HepG2 (cell line): ENCODE data around the gene CALCR. TPM values are rescaled to one million over a fixed set of nuclear protein-coding genes. Genes with fewer than 3 reads are reported as not detected.

Source experiments
- ATAC-seq: fragments of 200-7000 bp; cut with Tn5 transposase; 3 replicates; pipeline ENCODE4 v1.9.1; 2020; ENCODE audit warnings: mild to moderate bottlenecking, moderate library complexity
- BruUV-seq: library from RNA; stranded (reverse); fragments of 400-500 nt; replicated peaks from 2 replicates; lab custom pipeline; 2021; lab: Mats Ljungman, UMichigan
- CTCF ChIA-PET: fragments of 300-600 bp; formaldehyde crosslinking; extraction: SDS; loops from one replicate; lab custom pipeline; 2021; ENCODE audit warnings: low total read pairs, inconsistent platforms, low intra/inter-chr PET ratio; lab: Yijun Ruan, JAX
- POLR2A ChIA-PET: fragments of 350-600 bp; sonication (Branson Sonifier 250); formaldehyde crosslinking; loops from one replicate; lab custom pipeline; 2020; ENCODE audit warnings: antibody characterized with exemption, inconsistent platforms; lab: Yijun Ruan, JAX
- DNase-seq: peaks from one replicate; pipeline ENCODE4 v3.0.0-alpha.2; 2015; ENCODE audit warnings: low spot score
- FAIRE-seq: peaks from 3 replicates; lab custom pipeline; 2011; peaks lifted over from hg19 to GRCh38; lab: Jason Lieb, UNC
- H2AFZ ChIP-seq: one replicate; pipeline ENCODE4 v1.6.1; 2011; ENCODE audit warnings: low read length, inconsistent platforms
- H3K27ac ChIP-seq: fragments of 300-600 bp; 3 replicates; pipeline ENCODE4 v1.8.0; 2011; ENCODE audit warnings: mixed run types, mild to moderate bottlenecking, mixed read lengths, low read length, inconsistent platforms; ENCODE audit not compliant: insufficient read depth; ENCODE audit errors: extremely low read length
- H3K27me3 ChIP-seq, 2 experiments: fragments of 200-600 bp in 1 of 2; 2 replicates in 1 of 2; 3 replicates in 1 of 2; pipeline versions ENCODE4 v1.6.0 to v1.8.0; 2011; ENCODE audit warnings: low read length in 2 of 2, mild to moderate bottlenecking in 2 of 2, moderate library complexity in 2 of 2, inconsistent platforms in 1 of 2; ENCODE audit not compliant: insufficient read depth in 2 of 2, control insufficient read depth in 1 of 2
- H3K36me3 ChIP-seq, 2 experiments: fragments of 200-600 bp in 1 of 2; replicated peaks in 1 of 2; 2 replicates in 1 of 2; 3 replicates in 1 of 2; pipeline versions ENCODE4 v1.5.1 to v1.8.0; 2011; ENCODE audit warnings: low read length in 2 of 2, inconsistent platforms in 1 of 2; ENCODE audit not compliant: insufficient read depth in 2 of 2, control insufficient read depth in 1 of 2
- H3K4me1 ChIP-seq: 2 replicates; pipeline ENCODE4 v1.5.1; 2012; ENCODE audit warnings: low read length, inconsistent platforms; ENCODE audit not compliant: insufficient read depth
- H3K4me2 ChIP-seq: 2 replicates; pipeline ENCODE4 v1.6.0; 2011; ENCODE audit warnings: low read depth, low read length, inconsistent platforms
- H3K4me3 ChIP-seq, 3 experiments: fragments of 200-600 bp in 1 of 3; sonication (generic), shearing (Covaris generic) in 1 of 3; replicated peaks in 1 of 3; 2 replicates each; pipeline ENCODE4 v1.5.1; 2011 to 2016; ENCODE audit warnings: low read length in 3 of 3, inconsistent platforms in 2 of 3, low read depth in 2 of 3, mild to moderate bottlenecking in 2 of 3, control low read depth in 1 of 3, mixed read lengths in 1 of 3; ENCODE audit not compliant: insufficient read depth in 1 of 3
- H3K79me2 ChIP-seq: one replicate; pipeline ENCODE4 v1.6.1; 2011; ENCODE audit warnings: low read length, inconsistent platforms; ENCODE audit not compliant: insufficient read depth
- H3K9ac ChIP-seq: 2 replicates; pipeline ENCODE4 v1.6.0; 2011; ENCODE audit warnings: mild to moderate bottlenecking, low read depth, low read length, inconsistent platforms; ENCODE audit not compliant: insufficient read depth
- H3K9me3 ChIP-seq: 2 replicates; pipeline ENCODE4 v1.5.1; 2012; ENCODE audit warnings: mild to moderate bottlenecking, low read length
- H4K20me1 ChIP-seq: 2 replicates; pipeline ENCODE4 v1.6.0; 2011; ENCODE audit warnings: inconsistent platforms, mild to moderate bottlenecking, low read length, moderate library complexity; ENCODE audit not compliant: insufficient read depth
- HIVEP1 ChIP-seq: sonication (generic); formaldehyde crosslinking; IDR thresholded peaks from 2 replicates; pipeline ENCODE4 v1.4.0; 2020; ENCODE audit warnings: mild to moderate bottlenecking, missing genetic modification reagents
- HNRNPL ChIP-seq: fragments of 200-400 bp; formaldehyde crosslinking; IDR thresholded peaks from 2 replicates; pipeline ENCODE4 v1.6.1; 2017; ENCODE audit warnings: mild to moderate bottlenecking, low read depth, low read length
- JARID2 ChIP-seq: sonication (generic); formaldehyde crosslinking; IDR thresholded peaks from 2 replicates; pipeline ENCODE4 v1.8.1; 2023; ENCODE audit warnings: missing genetic modification reagents, inconsistent platforms; ENCODE audit not compliant: insufficient replicate concordance
- KMT2B ChIP-seq: IDR thresholded peaks from 2 replicates; pipeline ENCODE4 v1.6.1; 2016; ENCODE audit warnings: missing genetic modification reagents, missing compliant biosample characterization
- NFIB ChIP-seq: sonication (generic); formaldehyde crosslinking; IDR thresholded peaks from 2 replicates; pipeline ENCODE4 v1.9.0; 2021; ENCODE audit warnings: missing genetic modification reagents, mild to moderate bottlenecking, borderline replicate concordance
- NONO ChIP-seq, 2 experiments: fragments of 450-650 bp in 1 of 2; sonication (generic) in 1 of 2; formaldehyde crosslinking in 1 of 2; IDR thresholded peaks in 1 of 2; conservative IDR thresholded peaks in 1 of 2; 2 replicates each; pipeline versions ENCODE4 v1.6.1 to v1.8.0; 2017 to 2022; ENCODE audit warnings: mild to moderate bottlenecking in 1 of 2, missing genetic modification reagents in 1 of 2, moderate library complexity in 1 of 2
- SNAPC2 ChIP-seq: sonication (generic); formaldehyde crosslinking; IDR thresholded peaks from 2 replicates; pipeline ENCODE4 v1.8.1; 2022; ENCODE audit warnings: mild to moderate bottlenecking, missing genetic modification reagents
- SRSF1 ChIP-seq: fragments of 200-400 bp; formaldehyde crosslinking; optimal IDR thresholded peaks from 2 replicates; pipeline ENCODE3; 2017; ENCODE audit warnings: mild to moderate bottlenecking, low read depth, low read length, moderate library complexity
- ZNF207 ChIP-seq: fragments of 450-650 bp; IDR thresholded peaks from 2 replicates; pipeline ENCODE4 v1.6.1; 2016; ENCODE audit warnings: antibody characterized with exemption, borderline replicate concordance
- ZNF652 ChIP-seq: IDR thresholded peaks from 2 replicates; pipeline ENCODE4 v1.6.1; 2016; ENCODE audit warnings: low read depth, borderline replicate concordance
- ZNF7 ChIP-seq: IDR thresholded peaks from 2 replicates; pipeline ENCODE4 v1.6.1; 2016; ENCODE audit warnings: missing biosample characterization, missing genetic modification reagents
- WGBS: methylation state at CpG from one replicate; pipeline ENCODE4 v1.1.6; 2017; ENCODE audit warnings: low lambda C conversion rate; 5-methylcytosine and 5-hydroxymethylcytosine counted together
- in situ Hi-C: cut with HindIII; loops from 2 replicates; pipeline ENCODE4 v1.10.0; 2017; ENCODE audit warnings: low pct_unique_long_range_greater_than_20kb; ENCODE audit not compliant: extremely low pct_ligation_motif_present
- intact Hi-C: fragments of 100-400 bp; cut with micrococcal nuclease; formaldehyde crosslinking; loops from one replicate; pipeline ENCODE4 v1.10.0; 2022; ENCODE audit not compliant: unreplicated experiment
- polyA plus RNA-seq, 8 experiments: library from polyadenylated mRNA; depleted of rRNA in 3 of 8; stranded (reverse) in 7 of 8; unstranded in 1 of 8; fragments of >200 nt; fragmentation: Illumina TruSeq in 4 of 8; extraction: Trizol in 4 of 8; gene quantifications; 2 replicates each; pipeline versions ENCODE4 v1.2.1 to v1.2.3, GENCODE V29; 2011 to 2016; ENCODE audit warnings: low read depth in 4 of 8, missing spikeins in 1 of 8, mixed read lengths in 1 of 8; ENCODE audit not compliant: insufficient read depth in 1 of 8
- total RNA-seq, 5 experiments: library from RNA; depleted of rRNA; stranded (reverse); fragments of >200 nt; fragmentation: Illumina TruSeq; extraction: Trizol; gene quantifications; 2 replicates each; pipeline ENCODE4 v1.2.3, GENCODE V29; 2016; ENCODE audit warnings: low read depth in 1 of 5
- TF ChIP-seq, protein P1 (sequence below): sonication (generic); formaldehyde crosslinking; IDR thresholded peaks from 2 replicates; pipeline ENCODE4 v1.5.1; 2020; ENCODE audit warnings: missing genetic modification reagents, mild to moderate bottlenecking, borderline replicate concordance
- TF ChIP-seq, protein P2 (sequence below): sonication (generic); formaldehyde crosslinking; conservative IDR thresholded peaks from 2 replicates; pipeline ENCODE4 v1.4.0; 2020; ENCODE audit warnings: missing genetic modification reagents
- TF ChIP-seq, protein P3 (sequence below): IDR thresholded peaks from 2 replicates; pipeline ENCODE4 v1.6.1; 2016; ENCODE audit warnings: mild to moderate bottlenecking
- TF ChIP-seq, protein P4 (sequence below): sonication (generic); formaldehyde crosslinking; IDR thresholded peaks from 2 replicates; pipeline ENCODE4 v1.5.1; 2020; ENCODE audit warnings: missing genetic modification reagents, mild to moderate bottlenecking, borderline replicate concordance

The CALCR gene
- total and polyA plus RNA-seq, 2 of the 13 experiments (the other 11 are each of a cell fraction or from before 2014, with no cell fraction given), result not detected

DNA sequence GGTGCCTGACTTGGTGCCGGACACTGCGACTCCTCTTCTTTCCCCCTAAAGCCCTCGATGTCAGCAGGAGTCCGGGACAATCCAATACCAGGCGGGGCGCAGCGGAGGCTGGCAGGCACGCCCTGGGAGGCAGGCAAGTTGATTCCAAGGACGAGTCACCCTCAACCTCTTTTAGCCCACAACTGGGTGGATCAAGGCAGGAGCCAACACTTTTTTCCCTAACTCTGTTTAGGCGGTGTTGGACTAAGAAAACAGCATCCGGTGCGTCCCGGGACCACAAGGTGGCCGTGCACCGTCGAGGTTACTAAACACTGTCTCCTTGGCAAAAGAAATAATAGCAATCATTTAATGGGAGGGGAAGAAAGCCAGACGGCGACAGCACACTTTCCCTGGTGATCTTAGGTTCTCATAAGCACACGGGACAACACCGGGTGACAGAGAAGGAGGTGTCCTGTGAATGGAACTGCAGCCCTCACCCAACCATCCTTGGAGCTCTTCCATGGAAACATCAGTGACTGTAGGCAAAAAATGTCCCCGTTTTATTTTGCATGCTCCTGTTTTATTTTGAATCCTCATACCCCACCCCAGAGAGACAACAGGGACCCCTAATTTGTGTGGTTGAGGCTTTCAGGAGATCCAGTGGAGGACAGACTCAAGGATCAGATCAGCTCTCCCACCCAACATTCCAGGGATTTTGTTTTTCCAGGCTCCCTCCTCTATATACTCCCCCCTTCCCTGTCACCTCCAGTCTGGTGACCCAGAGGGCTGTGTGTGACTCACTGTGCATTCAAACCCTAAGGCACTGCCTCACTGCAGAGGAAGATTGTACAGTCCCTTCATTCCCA lies 1.3 kb upstream of the CALCR start:
- FAIRE-seq (no peak), DNase-seq (no peak)
- 19% methylated on average over 19 of the region's 21 CpGs for WGBS

DNA sequence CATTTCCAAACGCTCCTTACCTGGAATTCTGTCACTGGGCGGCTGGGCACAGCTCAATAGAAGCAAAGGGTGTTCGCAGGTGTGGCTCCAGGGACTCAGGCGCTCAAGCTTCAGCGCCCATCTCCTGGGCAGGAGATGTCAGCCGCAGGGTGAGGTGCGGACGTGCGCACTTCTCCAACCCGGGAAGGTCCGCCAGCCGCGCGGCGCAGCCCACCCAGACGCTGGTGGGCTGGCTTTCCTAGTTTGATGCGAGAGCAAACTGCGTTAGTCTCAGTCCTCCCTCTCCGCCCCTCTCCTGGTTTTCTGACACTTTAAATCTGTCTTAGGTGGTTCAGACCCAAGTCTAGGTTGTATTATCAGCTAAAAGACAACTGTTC lies 267 bp downstream of the CALCR start:
- intact Hi-C loops (no loop called here), in situ Hi-C loops (no loop called here)
- Histone ChIP-seq H3K4me2 (no peak overlapping the region), H3K27me3 (peaks cover 7 to 31% of the 10 kb centered on the region in 2 experiments; a peak in 4 of 5 replicates), H3K4me1 (peaks cover 14% of the 10 kb centered on the region), H3K27ac (no peak overlapping the region), H3K9me3 (no peaks in the 10 kb centered on the region), H4K20me1 (no peaks in the 10 kb centered on the region), H3K9ac (no peak overlapping the region), H3K4me3 (no peak overlapping the region), H3K79me2 (no peaks in the 10 kb centered on the region), H3K36me3 (no peaks in the 10 kb centered on the region), H2AFZ (no peak overlapping the region)
- ChIA-PET POLR2A (no interaction called here), CTCF (no interaction called here)
- ATAC-seq (no peak), DNase-seq (no peak), FAIRE-seq (no peak)
- WGBS, result 6% methylated on average over 6 of the region's 19 CpGs
- no TSS peak for BruUV-seq
- TF ChIP-seq, protein P1, sequence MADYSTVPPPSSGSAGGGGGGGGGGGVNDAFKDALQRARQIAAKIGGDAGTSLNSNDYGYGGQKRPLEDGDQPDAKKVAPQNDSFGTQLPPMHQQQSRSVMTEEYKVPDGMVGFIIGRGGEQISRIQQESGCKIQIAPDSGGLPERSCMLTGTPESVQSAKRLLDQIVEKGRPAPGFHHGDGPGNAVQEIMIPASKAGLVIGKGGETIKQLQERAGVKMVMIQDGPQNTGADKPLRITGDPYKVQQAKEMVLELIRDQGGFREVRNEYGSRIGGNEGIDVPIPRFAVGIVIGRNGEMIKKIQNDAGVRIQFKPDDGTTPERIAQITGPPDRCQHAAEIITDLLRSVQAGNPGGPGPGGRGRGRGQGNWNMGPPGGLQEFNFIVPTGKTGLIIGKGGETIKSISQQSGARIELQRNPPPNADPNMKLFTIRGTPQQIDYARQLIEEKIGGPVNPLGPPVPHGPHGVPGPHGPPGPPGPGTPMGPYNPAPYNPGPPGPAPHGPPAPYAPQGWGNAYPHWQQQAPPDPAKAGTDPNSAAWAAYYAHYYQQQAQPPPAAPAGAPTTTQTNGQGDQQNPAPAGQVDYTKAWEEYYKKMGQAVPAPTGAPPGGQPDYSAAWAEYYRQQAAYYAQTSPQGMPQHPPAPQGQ (CRISPR knock-in tag), result no peak
- no peak for TF ChIP-seq NONO (IDR thresholded peaks at IDR 0.05)
- TF ChIP-seq NONO (CRISPR knock-in tag; conservative IDR thresholded peaks at IDR 0.05), result no peak
- TF ChIP-seq, protein P2, sequence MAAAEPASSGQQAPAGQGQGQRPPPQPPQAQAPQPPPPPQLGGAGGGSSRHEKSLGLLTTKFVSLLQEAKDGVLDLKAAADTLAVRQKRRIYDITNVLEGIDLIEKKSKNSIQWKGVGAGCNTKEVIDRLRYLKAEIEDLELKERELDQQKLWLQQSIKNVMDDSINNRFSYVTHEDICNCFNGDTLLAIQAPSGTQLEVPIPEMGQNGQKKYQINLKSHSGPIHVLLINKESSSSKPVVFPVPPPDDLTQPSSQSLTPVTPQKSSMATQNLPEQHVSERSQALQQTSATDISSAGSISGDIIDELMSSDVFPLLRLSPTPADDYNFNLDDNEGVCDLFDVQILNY (CRISPR knock-in tag), result no peak
- no peak for TF ChIP-seq ZNF652 (CRISPR knock-in tag)
- TF ChIP-seq, protein P3, sequence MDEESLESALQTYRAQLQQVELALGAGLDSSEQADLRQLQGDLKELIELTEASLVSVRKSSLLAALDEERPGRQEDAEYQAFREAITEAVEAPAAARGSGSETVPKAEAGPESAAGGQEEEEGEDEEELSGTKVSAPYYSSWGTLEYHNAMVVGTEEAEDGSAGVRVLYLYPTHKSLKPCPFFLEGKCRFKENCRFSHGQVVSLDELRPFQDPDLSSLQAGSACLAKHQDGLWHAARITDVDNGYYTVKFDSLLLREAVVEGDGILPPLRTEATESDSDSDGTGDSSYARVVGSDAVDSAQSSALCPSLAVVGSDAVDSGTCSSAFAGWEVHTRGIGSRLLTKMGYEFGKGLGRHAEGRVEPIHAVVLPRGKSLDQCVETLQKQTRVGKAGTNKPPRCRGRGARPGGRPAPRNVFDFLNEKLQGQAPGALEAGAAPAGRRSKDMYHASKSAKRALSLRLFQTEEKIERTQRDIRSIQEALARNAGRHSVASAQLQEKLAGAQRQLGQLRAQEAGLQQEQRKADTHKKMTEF (CRISPR knock-in tag), result no peak
- TF ChIP-seq ZNF7 (CRISPR knock-in tag), result no peak

More for the DNA sequence above, 1.3 kb upstream of the CALCR start:
- Histone ChIP-seq H3K4me1 (peaks cover 18% of the 10 kb centered on the region), H3K4me2 (no peak overlapping the region), H3K9ac (no peak overlapping the region), H2AFZ (no peak overlapping the region), H4K20me1 (no peaks in the 10 kb centered on the region), H3K4me3 (no peak overlapping the region), H3K27me3 (peaks cover 7 to 31% of the 10 kb centered on the region in 2 experiments; a peak in 4 of 5 replicates), H3K79me2 (no peaks in the 10 kb centered on the region), H3K36me3 (no peaks in the 10 kb centered on the region), H3K9me3 (no peaks in the 10 kb centered on the region), H3K27ac (no peak overlapping the region)
- intact Hi-C loops (no loop called here), in situ Hi-C loops (no loop called here)
- POLR2A ChIA-PET, result no interaction called here
- no TSS peak for BruUV-seq
- no peak; the same call in 1 of the 3 replicates for ATAC-seq
- TF ChIP-seq SRSF1, result no peak
- TF ChIP-seq SNAPC2 (CRISPR knock-in tag), result no peak
- no peak for TF ChIP-seq HIVEP1 (CRISPR knock-in tag)
- no peak for TF ChIP-seq HNRNPL
- no peak for TF ChIP-seq KMT2B (CRISPR knock-in tag)
- no peak for TF ChIP-seq JARID2 (CRISPR knock-in tag)
- TF ChIP-seq NFIB, result no peak
- TF ChIP-seq ZNF207, result no peak
- TF ChIP-seq, protein P4, sequence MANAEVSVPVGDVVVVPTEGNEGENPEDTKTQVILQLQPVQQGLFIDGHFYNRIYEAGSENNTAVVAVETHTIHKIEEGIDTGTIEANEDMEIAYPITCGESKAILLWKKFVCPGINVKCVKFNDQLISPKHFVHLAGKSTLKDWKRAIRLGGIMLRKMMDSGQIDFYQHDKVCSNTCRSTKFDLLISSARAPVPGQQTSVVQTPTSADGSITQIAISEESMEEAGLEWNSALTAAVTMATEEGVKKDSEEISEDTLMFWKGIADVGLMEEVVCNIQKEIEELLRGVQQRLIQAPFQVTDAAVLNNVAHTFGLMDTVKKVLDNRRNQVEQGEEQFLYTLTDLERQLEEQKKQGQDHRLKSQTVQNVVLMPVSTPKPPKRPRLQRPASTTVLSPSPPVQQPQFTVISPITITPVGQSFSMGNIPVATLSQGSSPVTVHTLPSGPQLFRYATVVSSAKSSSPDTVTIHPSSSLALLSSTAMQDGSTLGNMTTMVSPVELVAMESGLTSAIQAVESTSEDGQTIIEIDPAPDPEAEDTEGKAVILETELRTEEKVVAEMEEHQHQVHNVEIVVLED (CRISPR knock-in tag), result no peak
- CTCF ChIA-PET, result no interaction called here
